GM21526 (cell line): ENCODE measurements around the gene CLPTM1L.

ENCODE experiments used
- ATAC-seq: cut with Tn5 transposase; IDR thresholded peaks from one replicate; pipeline ENCODE4 v1.9.1; 2021; ENCODE audit warnings: moderate library complexity; ENCODE audit not compliant: unreplicated experiment, low FRiP score

The CLPTM1L gene

DNA sequence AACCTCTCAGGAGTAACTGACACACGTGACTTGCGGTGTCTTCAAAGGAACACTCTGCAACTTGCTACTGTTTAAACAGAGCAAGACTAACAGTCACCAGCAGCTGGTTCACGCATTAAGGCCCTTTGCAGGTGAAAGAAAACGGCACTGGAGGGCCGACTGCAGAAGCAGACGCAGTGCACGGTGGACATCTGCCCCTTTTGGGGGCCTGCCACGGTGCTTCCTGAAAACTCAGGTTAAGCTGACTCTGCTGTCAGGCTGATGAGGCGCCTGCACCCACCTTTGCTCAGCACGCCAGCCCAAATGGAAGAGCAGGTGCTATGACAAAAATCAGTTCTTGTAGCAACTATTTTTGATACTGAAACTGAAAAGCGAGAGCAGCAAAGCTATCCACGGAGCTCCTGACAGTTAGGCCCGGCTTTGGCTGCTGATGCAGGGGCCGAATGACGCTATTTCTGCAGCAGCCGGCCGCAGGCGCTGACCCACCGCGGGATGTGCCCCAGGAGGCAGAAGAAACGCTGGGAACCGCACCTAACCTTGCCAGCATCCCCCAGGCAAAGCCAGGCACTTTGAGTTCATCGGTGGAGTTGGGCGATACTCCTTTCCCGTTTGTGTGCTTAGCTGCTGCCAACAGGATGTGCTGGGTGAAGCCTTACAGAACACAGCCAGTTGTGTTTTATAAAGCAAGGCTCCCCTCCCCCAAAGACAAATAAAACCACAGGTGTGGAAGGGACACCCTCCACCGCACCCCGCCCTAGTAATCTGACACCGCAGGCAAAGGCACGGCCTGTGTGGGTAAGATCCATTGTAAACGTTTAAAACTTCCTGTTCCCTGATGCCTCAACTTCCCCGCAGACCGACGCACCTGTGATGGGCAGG is 29.0 kb downstream of the CLPTM1L start:
- peak; percentile 49 for ATAC-seq

DNA sequence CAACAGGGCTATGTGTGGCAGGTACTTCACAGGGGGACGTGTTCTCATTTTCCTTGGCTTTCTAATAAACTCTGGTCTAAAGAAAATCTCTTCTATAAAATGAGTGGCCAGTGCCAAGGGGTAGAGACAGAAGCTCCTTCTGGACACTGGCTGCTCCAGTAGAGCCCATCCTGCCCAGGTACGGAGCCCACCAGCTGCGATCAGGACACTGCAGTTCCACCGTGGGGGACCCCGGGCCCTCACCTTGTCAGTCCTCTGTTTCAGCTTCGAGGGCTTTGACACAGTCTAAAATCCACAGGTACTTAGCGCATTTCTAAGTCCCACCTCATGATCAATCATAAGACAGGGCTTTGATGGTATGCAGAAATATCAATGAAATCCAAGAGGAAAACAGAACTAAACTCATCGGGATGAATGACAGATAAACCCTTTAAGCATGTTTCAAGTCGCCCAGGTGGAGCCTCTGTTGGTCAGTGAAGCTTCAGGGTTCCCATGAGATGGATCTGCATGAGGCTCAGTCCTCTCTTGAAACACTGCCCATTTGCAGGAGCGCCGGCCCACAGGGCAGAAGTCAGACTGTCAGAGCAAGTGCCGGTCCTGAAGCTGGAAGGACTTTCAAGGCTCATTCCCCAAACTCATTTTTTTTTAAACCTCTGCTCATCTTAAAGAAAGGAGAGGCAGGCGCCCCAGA is 29.7 kb downstream of the CLPTM1L start:
- ATAC-seq, result peak; percentile 2

DNA sequence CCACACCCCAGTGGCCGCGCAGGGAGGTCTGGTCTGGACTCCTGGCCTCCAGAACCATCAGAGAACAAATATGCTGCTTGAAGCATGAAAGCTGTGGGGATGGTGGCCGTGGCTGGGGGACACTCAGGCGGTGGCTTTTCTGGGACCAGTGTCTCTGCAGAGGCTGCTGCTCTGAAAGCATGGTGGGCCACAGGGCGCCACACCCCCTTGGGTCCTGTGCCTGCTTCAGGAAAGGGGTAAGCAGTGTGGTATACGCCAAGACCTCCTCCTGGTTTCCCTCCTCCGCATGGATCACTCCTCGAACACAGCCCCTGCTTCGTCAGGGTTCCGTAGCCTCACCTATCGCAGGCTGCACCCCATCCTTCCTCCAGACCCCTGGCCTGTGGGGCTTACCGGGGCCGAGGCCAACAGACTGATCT is 30.3 kb downstream of the CLPTM1L start:
- no peak for ATAC-seq

DNA sequence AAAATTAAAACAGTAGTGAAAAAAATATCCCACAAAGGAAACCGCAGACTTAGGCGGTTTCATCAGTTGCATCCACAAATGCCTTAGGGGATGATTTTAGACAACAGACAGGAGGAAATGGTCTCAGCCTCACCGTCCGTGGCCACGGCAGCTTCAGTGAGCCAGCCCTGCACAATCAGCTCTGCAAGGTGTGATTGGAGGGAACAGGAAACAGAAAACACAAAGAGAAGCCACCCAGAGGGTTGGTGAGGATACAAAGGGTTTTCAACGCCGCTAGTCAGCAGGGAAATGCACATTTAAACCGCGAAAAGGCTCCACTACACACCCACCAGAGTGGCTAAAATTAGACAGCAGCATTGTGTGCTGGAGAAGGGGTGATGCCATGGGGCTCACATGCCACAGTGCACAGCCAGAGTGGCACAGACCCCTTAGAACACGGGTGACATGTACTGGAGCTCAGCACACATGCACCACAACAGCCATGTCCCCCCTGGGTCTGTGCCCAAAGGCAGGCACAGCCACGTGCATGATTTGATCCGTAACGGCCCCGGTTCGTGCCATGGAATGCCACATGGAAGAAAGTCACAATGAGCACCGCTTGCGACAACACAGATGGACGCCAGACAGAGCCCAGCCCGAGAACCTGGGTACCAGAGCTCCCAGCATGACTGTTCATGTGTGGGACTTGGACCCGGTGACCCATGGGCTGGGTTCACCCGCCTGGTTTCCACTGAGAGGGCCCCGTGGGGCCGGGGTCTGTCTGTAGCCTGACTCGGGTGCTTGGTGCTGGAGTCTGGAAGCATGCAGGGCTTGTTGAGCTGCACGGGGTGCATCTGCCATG is 31.7 kb downstream of the CLPTM1L start:
- peak; percentile 60 for ATAC-seq

DNA sequence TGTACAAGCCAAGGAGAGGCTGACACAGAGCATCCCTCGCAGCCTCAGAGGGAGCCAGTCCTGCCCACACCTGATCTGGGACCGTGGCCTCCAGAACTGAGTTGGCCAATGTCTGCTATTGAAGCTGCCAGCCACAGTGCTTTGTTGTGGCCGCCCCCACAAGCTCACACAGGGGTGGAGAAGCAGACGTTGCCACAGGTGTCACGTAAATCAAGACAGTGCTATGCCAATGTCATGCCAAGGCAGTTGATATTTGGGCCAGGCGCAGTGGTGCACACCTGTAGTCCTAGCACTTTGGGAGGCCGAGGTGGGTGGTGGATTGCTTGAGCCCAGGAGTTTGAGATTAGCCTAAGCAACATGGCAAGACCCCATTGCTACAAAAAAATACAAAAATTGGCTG is 32.7 kb downstream of the CLPTM1L start:
- no peak for ATAC-seq

DNA sequence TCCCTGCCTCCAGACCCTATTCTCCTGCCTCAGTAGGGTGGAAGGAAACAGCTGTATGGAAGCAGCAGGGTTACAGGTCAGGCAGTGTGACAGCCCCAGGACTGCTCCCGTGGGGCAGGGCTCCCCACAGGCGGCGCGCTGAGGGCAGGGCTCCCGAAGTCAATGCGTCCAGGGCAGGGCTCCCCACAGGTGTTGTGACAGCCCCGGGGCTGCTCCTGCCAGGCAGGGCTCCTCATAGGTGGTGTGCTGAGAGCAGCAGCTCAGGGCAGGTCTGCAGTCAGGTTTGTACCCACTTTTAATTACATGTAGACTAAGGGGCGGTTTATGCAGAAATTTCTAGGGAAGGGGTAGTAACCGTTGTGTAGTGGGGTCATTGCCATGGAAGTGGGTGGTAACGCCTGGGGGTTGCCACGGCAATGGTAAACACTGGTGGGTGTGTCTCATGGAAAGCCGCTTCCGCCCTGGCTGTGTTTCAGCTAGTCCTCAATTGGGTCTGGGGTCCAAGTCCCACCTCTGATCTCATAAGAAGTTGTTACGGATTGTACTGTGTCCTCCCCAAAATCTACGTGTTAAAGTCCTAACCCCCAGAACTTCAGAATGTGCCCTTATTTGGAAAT is 33.4 kb downstream of the CLPTM1L start:
- no peak for ATAC-seq

DNA sequence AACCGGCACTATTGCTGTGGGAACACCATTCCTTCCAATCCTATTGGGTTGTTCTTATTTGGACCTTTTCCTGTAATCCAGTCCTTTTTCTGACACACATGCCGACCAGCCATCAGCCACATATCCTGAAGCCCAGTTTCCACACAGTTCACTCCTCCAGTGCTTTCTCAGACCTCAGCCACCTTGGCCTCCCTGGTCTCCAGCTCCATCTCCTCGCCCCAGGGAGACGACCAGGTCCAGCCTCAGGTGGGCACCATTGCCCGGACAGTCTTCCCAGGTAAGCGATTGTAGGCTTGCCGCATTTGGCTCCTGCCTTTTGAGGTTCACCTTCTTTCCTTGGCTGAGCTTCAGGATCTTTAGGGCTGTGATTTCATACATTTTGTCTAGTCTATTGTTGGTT is 34.8 kb downstream of the CLPTM1L start:
- no peak for ATAC-seq

DNA sequence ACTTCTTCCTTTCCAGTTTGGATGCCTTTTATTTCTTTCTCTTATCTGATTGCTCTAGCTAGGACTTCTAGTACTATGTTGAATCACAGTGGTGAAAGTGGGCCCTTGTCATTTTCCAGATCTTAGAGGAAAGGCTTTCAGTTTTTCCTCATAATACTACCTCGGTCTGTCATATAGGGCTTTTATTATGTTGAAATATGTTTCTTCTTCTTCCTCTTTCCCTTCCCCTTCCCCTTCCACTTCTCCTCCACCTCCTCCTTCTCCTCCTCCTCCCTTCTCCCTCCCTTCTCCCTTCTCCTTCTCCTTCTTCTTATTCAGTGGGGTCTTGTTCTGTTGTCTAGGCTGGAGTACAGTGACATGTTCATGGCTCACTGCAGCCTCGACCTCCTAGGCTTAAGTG is 40.9 kb downstream of the CLPTM1L start:
- ATAC-seq, result no peak

DNA sequence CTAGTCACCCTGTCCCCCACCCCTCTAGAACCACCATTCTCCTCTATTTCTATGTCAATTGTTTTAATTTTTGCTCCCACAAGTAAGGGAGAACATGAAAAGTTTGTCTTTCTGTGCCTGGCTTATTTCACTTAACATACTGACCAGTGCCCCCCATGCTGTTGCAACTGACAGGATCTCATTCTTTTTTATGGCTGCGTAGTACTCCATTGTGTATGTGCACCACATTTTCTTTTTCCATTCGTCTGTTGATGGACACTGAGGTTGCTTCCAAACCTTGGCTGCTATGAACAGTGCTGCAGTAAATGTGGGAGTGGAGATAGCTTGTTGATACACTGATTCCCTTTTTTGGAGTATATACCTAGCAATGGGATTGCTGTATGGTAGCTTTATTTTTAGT is 42.6 kb downstream of the CLPTM1L start:
- ATAC-seq, result no peak

DNA sequence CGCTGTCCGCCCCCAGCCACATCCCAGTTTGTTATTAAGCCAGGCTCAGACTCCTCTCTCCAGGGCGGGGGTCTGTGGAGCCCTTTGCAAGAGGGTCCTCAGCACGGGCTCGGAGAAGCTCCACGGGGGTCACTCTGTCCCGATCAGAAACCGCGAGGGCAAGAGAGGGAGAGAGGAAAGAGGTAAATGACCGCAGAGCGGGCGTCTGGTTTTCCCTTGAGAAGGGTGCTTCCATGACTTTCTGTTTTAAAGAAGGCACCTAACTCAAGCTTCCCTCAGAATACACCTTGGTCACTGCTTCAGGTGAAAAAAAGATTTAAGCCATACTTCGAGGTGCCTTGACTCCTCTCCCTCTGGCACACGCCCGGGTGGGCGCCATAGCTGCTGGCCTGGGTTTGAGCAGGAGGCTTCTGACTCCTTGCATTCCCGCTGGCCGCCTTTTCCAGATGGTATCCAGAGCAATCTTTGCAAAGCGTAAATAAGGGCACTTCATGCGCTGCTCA is 44.3 kb downstream of the CLPTM1L start:
- no peak for ATAC-seq

- no peak for ATAC-seq
Measured at GRCh38 chr5:1299961-1300360, 44.9 kb downstream of the CLPTM1L start.

GRCh38 chr5:1299511-1299850 is 45.4 kb downstream of the CLPTM1L start:
- ATAC-seq, result no peak

DNA sequence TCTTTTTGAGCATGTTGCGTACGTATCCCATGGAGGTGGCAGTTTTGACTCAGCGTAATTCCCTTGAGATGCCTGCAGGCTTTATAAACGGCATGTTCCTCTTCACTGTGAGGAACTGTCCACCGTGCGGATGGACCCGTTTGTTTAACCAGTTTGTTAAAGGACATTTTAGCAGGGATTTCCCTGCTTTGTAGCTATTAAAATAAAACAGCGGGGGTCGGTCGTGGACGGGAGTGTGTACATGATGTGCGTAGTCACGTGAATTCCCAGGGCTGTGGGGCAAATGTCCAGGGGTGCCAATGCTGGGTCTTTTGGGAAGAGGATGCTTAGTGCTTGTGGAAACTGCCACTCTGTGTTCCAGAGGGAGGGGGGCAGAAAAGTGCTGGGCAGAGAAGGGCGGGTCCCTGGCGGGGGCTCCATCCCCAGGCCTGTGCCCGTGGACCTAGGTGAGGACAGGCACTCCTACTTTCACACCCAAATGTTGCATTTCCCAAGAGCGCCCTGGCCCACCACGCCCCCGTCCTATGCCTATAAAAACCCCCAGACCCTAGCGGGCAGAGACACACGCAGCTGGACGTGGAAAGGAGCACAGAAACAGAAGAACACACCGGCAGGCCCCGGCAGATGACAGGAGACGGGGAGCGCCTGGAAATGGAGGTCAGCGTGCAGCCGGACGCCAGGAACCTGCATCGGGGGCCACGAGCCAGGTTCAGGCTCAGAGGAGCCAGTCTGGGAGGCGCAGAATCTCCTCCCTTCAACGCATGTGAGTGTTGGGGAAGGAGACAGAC is 46.0 kb downstream of the CLPTM1L start:
- ATAC-seq, result no peak

- no peak for ATAC-seq
Measured at GRCh38 chr5:1298067-1298551, 46.8 kb downstream of the CLPTM1L start.

GRCh38 chr5:1297243-1297642 is 47.7 kb downstream of the CLPTM1L start:
- ATAC-seq, result no peak

DNA sequence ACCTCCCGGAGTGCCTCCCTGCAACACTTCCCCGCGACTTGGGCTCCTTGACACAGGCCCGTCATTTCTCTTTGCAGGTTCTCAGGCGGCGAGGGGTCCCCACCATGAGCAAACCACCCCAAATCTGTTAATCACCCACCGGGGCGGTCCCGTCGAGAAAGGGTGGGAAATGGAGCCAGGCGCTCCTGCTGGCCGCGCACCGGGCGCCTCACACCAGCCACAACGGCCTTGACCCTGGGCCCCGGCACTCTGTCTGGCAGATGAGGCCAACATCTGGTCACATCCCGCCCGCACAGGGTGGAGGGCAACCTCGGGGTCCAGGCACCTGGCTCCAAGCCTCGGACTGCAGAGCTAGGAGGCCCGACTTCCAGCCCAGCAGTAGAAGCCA is 49.3 kb downstream of the CLPTM1L start:
- ATAC-seq, result no peak

DNA sequence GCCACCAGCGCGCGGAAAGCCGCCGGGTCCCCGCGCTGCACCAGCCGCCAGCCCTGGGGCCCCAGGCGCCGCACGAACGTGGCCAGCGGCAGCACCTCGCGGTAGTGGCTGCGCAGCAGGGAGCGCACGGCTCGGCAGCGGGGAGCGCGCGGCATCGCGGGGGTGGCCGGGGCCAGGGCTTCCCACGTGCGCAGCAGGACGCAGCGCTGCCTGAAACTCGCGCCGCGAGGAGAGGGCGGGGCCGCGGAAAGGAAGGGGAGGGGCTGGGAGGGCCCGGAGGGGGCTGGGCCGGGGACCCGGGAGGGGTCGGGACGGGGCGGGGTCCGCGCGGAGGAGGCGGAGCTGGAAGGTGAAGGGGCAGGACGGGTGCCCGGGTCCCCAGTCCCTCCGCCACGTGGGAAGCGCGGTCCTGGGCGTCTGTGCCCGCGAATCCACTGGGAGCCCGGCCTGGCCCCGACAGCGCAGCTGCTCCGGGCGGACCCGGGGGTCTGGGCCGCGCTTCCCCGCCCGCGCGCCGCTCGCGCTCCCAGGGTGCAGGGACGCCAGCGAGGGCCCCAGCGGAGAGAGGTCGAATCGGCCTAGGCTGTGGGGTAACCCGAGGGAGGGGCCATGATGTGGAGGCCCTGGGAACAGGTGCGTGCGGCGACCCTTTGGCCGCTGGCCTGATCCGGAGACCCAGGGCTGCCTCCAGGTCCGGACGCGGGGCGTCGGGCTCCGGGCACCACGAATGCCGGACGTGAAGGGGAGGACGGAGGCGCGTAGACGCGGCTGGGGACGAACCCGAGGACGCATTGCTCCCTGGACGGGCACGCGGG is 49.9 kb downstream of the CLPTM1L start, which contains the start of gene TERT:
Gene TERT, minus strand, starts transcription at position 234 of the 815 bp plus-strand sequence. Its CDS starts 79 bp downstream, at position 155.
- no peak for ATAC-seq

- ATAC-seq, result no peak
Measured at GRCh38 chr5:1294206-1294834, 50.6 kb downstream of the CLPTM1L start.
